K562 (cell line): ENCODE measurements around the gene ITGB5. TPM values are rescaled to one million over a fixed set of nuclear protein-coding genes. Genes with fewer than 3 reads are reported as not detected.

Experiments
- ATAC-seq: fragments of 200-7000 bp; cut with Tn5 transposase; 3 replicates; pipeline ENCODE4 v1.9.1; 2020; ENCODE audit warnings: moderate library complexity
- BruUV-seq: library from RNA; stranded (reverse); fragments of 400-500 nt; replicated peaks from 2 replicates; lab custom pipeline; 2021; lab: Mats Ljungman, UMichigan
- CTCF ChIA-PET: fragments of 300-600 bp; formaldehyde crosslinking; extraction: SDS; loops from one replicate; lab custom pipeline; 2021; ENCODE audit warnings: low intra/inter-chr PET ratio; lab: Yijun Ruan, JAX
- POLR2A ChIA-PET: fragments of 300-600, 350-650 bp; sonication (Branson Sonifier 250); formaldehyde crosslinking; extraction: SDS; loops from one replicate; lab custom pipeline; 2021; ENCODE audit warnings: antibody characterized with exemption, inconsistent platforms; lab: Yijun Ruan, JAX
- DNase-seq, 4 experiments: peaks; one replicate each; pipeline versions ENCODE4 v3.0.0 to v3.0.0-alpha.2; 2011 to 2018; ENCODE audit warnings: low spot score in 3 of 4, mixed read lengths in 3 of 4; ENCODE audit errors: extremely low read depth in 1 of 4
- FAIRE-seq: peaks from 2 replicates; lab custom pipeline; 2011; peaks lifted over from hg19 to GRCh38; lab: Jason Lieb, UNC
- H2AFZ ChIP-seq: 2 replicates; pipeline ENCODE4 v1.6.0; 2011; ENCODE audit warnings: low read depth, low read length, control low read depth, inconsistent platforms
- H3K27ac ChIP-seq: fragments of 200-600 bp; 3 replicates; pipeline ENCODE4 v1.8.0; 2011; ENCODE audit warnings: low read depth, mild to moderate bottlenecking, control low read depth, inconsistent platforms, low read length, moderate library complexity, mixed read lengths; ENCODE audit errors: extremely low read depth
- H3K27me3 ChIP-seq, 2 experiments: fragments of 300-600 bp in 1 of 2; 2 replicates in 1 of 2; 3 replicates in 1 of 2; pipeline versions ENCODE4 v1.6.0 to v1.8.0; 2011; ENCODE audit warnings: inconsistent platforms in 2 of 2, low read length in 2 of 2, mild to moderate bottlenecking in 1 of 2, mixed read lengths in 1 of 2, moderate library complexity in 1 of 2; ENCODE audit not compliant: control insufficient read depth in 2 of 2, insufficient read depth in 2 of 2
- H3K36me3 ChIP-seq: fragments of 300-600 bp; 3 replicates; pipeline ENCODE4 v1.8.0; 2011; ENCODE audit warnings: mild to moderate bottlenecking, low read length, inconsistent platforms; ENCODE audit not compliant: control insufficient read depth, insufficient read depth
- H3K4me1 ChIP-seq, 2 experiments: fragments of 200-600 bp in 1 of 2; replicated peaks in 1 of 2; 2 replicates in 1 of 2; 3 replicates in 1 of 2; pipeline versions ENCODE4 v1.5.1 to v1.8.0; 2011; ENCODE audit warnings: inconsistent platforms in 2 of 2, low read length in 2 of 2, mild to moderate bottlenecking in 1 of 2, mixed read lengths in 1 of 2, moderate library complexity in 1 of 2; ENCODE audit not compliant: control insufficient read depth in 2 of 2, insufficient read depth in 2 of 2
- H3K4me2 ChIP-seq: 2 replicates; pipeline ENCODE4 v1.6.1; 2011; ENCODE audit warnings: low read length, control low read depth, inconsistent platforms, mixed read lengths; ENCODE audit not compliant: insufficient read depth
- H3K4me3 ChIP-seq: fragments of 200-600 bp; sonication (generic), shearing (Covaris generic); 2 replicates; pipeline ENCODE4 v1.5.1; 2016; ENCODE audit warnings: control low read depth, inconsistent platforms
- H3K79me2 ChIP-seq: fragments of 200-600 bp; 3 replicates; pipeline ENCODE4 v1.8.0; 2011; ENCODE audit warnings: low read length, inconsistent platforms; ENCODE audit not compliant: control insufficient read depth, insufficient read depth
- H3K9ac ChIP-seq, 2 experiments: 2 replicates each; pipeline versions ENCODE4 v1.6.0 to v1.6.1; 2011; ENCODE audit warnings: low read depth in 2 of 2, low read length in 2 of 2, control low read depth in 1 of 2, inconsistent platforms in 1 of 2, mild to moderate bottlenecking in 1 of 2, mixed read lengths in 1 of 2; ENCODE audit not compliant: insufficient read depth in 1 of 2
- H3K9me1 ChIP-seq: one replicate; pipeline ENCODE4 v1.6.0; 2011; ENCODE audit warnings: inconsistent platforms, mild to moderate bottlenecking, low read length, moderate library complexity; ENCODE audit not compliant: control insufficient read depth, insufficient read depth
- H3K9me3 ChIP-seq: replicated peaks from 2 replicates; pipeline ENCODE4 v1.5.1; 2011; ENCODE audit warnings: low read depth, low read length, inconsistent platforms; ENCODE audit not compliant: control insufficient read depth, insufficient read depth
- H4K20me1 ChIP-seq: replicated peaks from 2 replicates; pipeline ENCODE4 v1.6.1; 2011; ENCODE audit warnings: low read length, inconsistent platforms, mixed read lengths; ENCODE audit not compliant: control insufficient read depth, insufficient read depth
- BRD4 ChIP-seq: fragments of 200-600 bp; sonication (generic); IDR thresholded peaks from 2 replicates; pipeline ENCODE4 v1.6.1; 2017; ENCODE audit warnings: inconsistent platforms
- CBFA2T3 ChIP-seq: fragments of 450-650 bp; IDR thresholded peaks from 2 replicates; pipeline ENCODE4 v1.6.1; 2017
- CHD4 ChIP-seq: fragments of 200-600 bp; sonication (generic); IDR thresholded peaks from 3 replicates; pipeline ENCODE4 v1.6.1; 2012; ENCODE audit warnings: low read depth, mild to moderate bottlenecking, mixed read lengths, low read length, inconsistent platforms; ENCODE audit not compliant: insufficient read depth, insufficient replicate concordance, poor library complexity, severe bottlenecking
- CREBBP ChIP-seq: IDR thresholded peaks from one replicate; pipeline ENCODE4 v1.6.1; 2012; ENCODE audit warnings: low read depth, mild to moderate bottlenecking, control low read depth, inconsistent platforms, low read length
- HEY1 ChIP-seq: fragments of 250-450 bp; sonication (Bioruptor Pico); IDR thresholded peaks from 2 replicates; pipeline ENCODE4 v1.5.0; 2020; ENCODE audit warnings: mild to moderate bottlenecking, moderate library complexity, borderline replicate concordance
- HMG20A ChIP-seq: fragments of 450-650 bp; formaldehyde crosslinking; conservative IDR thresholded peaks from 2 replicates; pipeline ENCODE4 v1.4.0; 2020; ENCODE audit warnings: mild to moderate bottlenecking, mixed read lengths
- KDM2B ChIP-seq: fragments of 250-450 bp; sonication (Bioruptor Pico); IDR thresholded peaks from 2 replicates; pipeline ENCODE4 v1.8.0; 2021; ENCODE audit warnings: mild to moderate bottlenecking, moderate library complexity
- RCOR1 ChIP-seq, 2 experiments: IDR thresholded peaks; 2 replicates each; pipeline ENCODE4 v1.6.1; 2012; ENCODE audit warnings: low read depth in 2 of 2, low read length in 2 of 2, borderline replicate concordance in 1 of 2, improper control_type of control experiment in 1 of 2
- VEZF1 ChIP-seq: fragments of 200-800 bp; sonication (Bioruptor generic); IDR thresholded peaks from 2 replicates; pipeline ENCODE4 v1.6.1; 2017; ENCODE audit warnings: missing genetic modification characterization, missing compliant biosample characterization
- WGBS: fragments of 100-300 bp; shearing (Covaris generic); methylation state at CpG from one replicate; pipeline ENCODE4 v1.1.6; 2016; ENCODE audit warnings: low coverage, mixed read lengths; ENCODE audit not compliant: insufficient coverage; ENCODE audit errors: missing lambda C conversion rate; 5-methylcytosine and 5-hydroxymethylcytosine counted together
- in situ Hi-C: fragments of 300-500 bp; cut with MboI; formaldehyde crosslinking; loops from 4 replicates; pipeline ENCODE4 v1.15.0; 2018; ENCODE audit warnings: inconsistent platforms, mixed read lengths
- intact Hi-C: fragments of 100-400 bp; cut with micrococcal nuclease; formaldehyde crosslinking; loops from 2 replicates; pipeline ENCODE4 v1.14.2; 2022
- polyA plus RNA-seq, 8 experiments: library from polyadenylated mRNA; depleted of rRNA in 4 of 8; stranded (reverse) in 5 of 8; unstranded in 3 of 8; fragments of >200 nt; fragmentation: Nextera tagmentation in 2 of 8; fragmentation: Illumina TruSeq in 1 of 8; extraction: Ambion mirVana in 2 of 8; extraction: Trizol in 1 of 8; gene quantifications; 2 replicates each; pipeline versions ENCODE4 v1.2.1 to v1.2.3, GENCODE V29; 2011 to 2014; ENCODE audit warnings: inconsistent platforms in 1 of 8, missing spikeins in 1 of 8
- total RNA-seq, 7 experiments: library from RNA; depleted of rRNA in 6 of 7; stranded (reverse); fragments of >200 nt in 6 of 7; fragmentation: Illumina TruSeq in 2 of 7; extraction: Trizol in 2 of 7; gene quantifications; 2 replicates each; pipeline versions ENCODE4 v1.2.1 to v1.2.3, GENCODE V29; 2011 to 2021; ENCODE audit warnings: low replicate concordance in 1 of 7

Gene ITGB5
- total and polyA plus RNA-seq, 9 of the 15 experiments (the other 6 are each of a cell fraction or from before 2014, with no cell fraction given), result 1.7 to 46.8 (median 9.9) TPM

- no peaks in the 10 kb centered on the region for H3K9me3 ChIP-seq
- no peaks in the 10 kb centered on the region; a peak in 1 of 5 replicates for H3K4me1 ChIP-seq
- DNase-seq, result no peak
- intact Hi-C loops, result loop anchor here (10.0 kb wide), 2 partner anchors 222 to 402 kb away; no protein-coding TSS in a partner anchor
- no peaks in the 10 kb centered on the region for H4K20me1 ChIP-seq
- H3K27ac ChIP-seq, result no peak overlapping the region
- TF ChIP-seq KDM2B (no peak), CHD4 (no peak), CBFA2T3 (no peak), RCOR1 (IDR thresholded peaks at IDR 0.05; ENCODE audit: borderline replicate concordance in 1 of 2, low read depth in 2 of 2, low read length in 2 of 2) (no peak), HEY1 (CRISPR knock-in tag) (no peak), HMG20A (CRISPR knock-in tag) (no peak), VEZF1 (no peak), BRD4 (no peak), CREBBP (no peak)
- ATAC-seq, result no peak
- FAIRE-seq, result no peak
- WGBS, result 79% methylated on average over 8 of the region's 8 CpGs
- no peaks in the 10 kb centered on the region for H3K79me2 ChIP-seq
- CTCF ChIA-PET, result interaction anchor here (2.1 kb wide), 1 partner anchor 138 kb away, joined by 6 read pairs; no protein-coding TSS in a partner anchor
- no peaks in the 10 kb centered on the region for H3K9me1 ChIP-seq
- H3K36me3 ChIP-seq, result no peaks in the 10 kb centered on the region; the same call in 2 of the 3 replicates
- BruUV-seq, result no TSS peak
- no peak overlapping the region for H3K9ac ChIP-seq
- POLR2A ChIA-PET, result no interaction called here
- H3K4me2 ChIP-seq, result no peak overlapping the region
- H3K4me3 ChIP-seq, result no peak overlapping the region
- in situ Hi-C loops, result loop anchor here (5.0 to 10.0 kb wide), 2 partner anchors 139 to 822 kb away; no protein-coding TSS in a partner anchor
- H3K27me3 ChIP-seq, result no peaks in the 10 kb centered on the region
- H2AFZ ChIP-seq, result no peak overlapping the region
These were observed 124.0 kb downstream of the ITGB5 start for GRCh38 chr3:124763206-124763605.
